ENCODE results near the gene CD3E.
"Not testable (repeated sequence)": the region's sequence is repeated elsewhere in the genome, so short reads cannot be mapped to it uniquely, and the experiment has no call there.

CD3E gene

DNA sequence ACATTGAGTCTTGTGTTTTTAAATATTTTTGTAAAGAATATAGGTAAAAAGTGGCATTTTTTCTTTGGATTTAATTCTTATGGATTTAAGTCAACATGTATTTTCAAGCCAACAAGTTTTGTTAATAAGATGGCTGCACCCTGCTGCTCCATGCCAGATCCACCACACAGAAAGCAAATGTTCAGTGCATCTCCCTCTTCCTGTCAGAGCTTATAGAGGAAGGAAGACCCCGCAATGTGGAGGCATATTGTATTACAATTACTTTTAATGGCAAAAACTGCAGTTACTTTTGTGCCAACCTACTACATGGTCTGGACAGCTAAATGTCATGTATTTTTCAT lies 333 bp upstream of the CD3E start:
- no peak for DNase-seq (ENCODE audit: extremely low read depth, low read depth)
- TF ChIP-seq, protein P1, sequence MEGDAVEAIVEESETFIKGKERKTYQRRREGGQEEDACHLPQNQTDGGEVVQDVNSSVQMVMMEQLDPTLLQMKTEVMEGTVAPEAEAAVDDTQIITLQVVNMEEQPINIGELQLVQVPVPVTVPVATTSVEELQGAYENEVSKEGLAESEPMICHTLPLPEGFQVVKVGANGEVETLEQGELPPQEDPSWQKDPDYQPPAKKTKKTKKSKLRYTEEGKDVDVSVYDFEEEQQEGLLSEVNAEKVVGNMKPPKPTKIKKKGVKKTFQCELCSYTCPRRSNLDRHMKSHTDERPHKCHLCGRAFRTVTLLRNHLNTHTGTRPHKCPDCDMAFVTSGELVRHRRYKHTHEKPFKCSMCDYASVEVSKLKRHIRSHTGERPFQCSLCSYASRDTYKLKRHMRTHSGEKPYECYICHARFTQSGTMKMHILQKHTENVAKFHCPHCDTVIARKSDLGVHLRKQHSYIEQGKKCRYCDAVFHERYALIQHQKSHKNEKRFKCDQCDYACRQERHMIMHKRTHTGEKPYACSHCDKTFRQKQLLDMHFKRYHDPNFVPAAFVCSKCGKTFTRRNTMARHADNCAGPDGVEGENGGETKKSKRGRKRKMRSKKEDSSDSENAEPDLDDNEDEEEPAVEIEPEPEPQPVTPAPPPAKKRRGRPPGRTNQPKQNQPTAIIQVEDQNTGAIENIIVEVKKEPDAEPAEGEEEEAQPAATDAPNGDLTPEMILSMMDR (IDR thresholded peaks at IDR 0.05; ENCODE audit: low read depth, low read length), result no peak

DNA sequence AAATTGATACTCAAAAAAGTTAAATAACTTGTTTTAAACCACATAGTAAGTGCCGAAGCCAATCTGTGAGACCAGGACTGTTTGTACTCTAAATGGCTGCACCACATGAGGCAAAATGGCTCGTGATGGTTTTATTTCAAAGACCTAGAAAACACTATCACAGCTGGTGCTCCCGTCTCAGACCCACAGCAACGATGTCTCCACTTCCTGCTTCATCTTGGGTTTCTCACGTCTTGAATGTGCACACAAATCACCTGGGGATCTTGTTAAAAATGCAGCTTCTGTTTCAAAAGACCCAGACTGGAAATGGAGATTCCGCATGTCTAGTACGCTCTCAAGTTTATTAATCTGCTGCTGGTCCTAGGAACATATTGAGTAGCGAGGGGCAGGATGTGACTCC lies 1.2 kb downstream of the CD3E start:
- no peak for DNase-seq (ENCODE audit: extremely low read depth, low read depth)
- TF ChIP-seq, protein P1 (IDR thresholded peaks at IDR 0.05; ENCODE audit: low read depth, low read length), result no peak

DNA sequence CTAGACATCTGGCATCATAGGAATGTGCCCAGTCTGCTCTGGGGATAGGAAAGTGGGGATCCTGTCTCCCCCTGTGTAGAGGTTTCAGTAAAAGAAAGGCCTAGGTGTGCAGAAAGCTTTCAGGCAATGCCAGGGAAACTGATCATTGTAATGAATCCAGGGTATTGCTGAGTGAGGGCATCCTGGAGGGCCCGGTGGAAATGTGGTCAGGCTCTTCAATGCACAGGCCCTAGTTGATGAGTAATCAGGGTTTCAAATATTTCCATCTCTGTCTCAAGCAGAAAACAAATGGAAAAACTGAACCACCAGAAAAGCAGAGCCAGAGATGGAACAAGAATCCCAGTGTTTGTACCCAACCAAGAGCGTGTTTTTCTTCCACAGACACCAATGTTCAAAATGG lies 2.0 kb downstream of the CD3E start:
- DNase-seq (ENCODE audit: extremely low read depth, low read depth), result no peak
- TF ChIP-seq, protein P1 (IDR thresholded peaks at IDR 0.05; ENCODE audit: low read depth, low read length), result no peak

DNA sequence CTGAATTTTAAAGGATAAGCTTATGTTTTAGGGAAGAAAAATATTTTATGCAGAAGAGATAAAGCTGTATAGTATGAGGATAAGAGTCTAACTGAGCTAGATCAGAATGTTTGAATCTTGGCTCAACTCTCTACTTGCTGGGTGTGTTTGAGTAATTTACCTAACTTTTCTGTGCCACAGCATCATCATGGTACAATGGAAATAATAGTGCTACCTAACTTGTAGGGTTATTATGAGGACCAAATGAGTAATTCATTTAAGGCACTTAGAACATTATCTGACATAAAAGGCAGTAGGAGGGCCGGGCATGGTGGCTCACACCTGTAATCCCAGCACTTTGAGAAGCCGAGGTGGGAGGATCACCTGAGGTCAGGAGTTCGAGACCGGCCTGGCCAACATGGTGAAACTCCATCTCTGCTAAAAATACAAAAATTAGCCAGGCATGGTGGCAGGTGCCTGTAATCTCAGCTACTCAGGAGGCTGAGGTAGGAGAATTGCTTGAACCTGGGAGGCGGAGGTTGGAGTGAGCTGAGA lies 4.5 kb downstream of the CD3E start:
- DNase-seq (ENCODE audit: extremely low read depth, low read depth), result not testable (repeated sequence)

DNA sequence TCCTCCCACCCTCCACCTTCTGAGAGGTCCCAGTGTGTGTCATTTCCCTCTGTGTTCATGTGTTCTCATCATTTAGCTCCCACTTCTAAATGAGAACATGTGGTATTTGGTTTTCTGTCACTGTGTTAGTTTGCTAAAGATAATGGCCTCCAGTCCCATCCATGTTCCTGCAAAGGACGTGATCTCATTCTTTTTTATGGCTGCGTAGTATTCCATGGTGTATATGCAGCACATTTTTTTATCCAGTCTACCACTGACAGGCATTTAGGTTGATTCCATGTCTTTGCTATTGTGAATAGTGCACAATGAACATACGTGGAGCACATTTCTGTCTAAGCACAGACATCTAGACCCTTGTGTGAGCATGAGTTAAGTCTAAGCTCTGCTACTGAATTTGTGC lies 5.7 kb downstream of the CD3E start:
- DNase-seq (ENCODE audit: extremely low read depth, low read depth), result no peak
- TF ChIP-seq, protein P1 (IDR thresholded peaks at IDR 0.05; ENCODE audit: low read depth, low read length), result no peak

DNA sequence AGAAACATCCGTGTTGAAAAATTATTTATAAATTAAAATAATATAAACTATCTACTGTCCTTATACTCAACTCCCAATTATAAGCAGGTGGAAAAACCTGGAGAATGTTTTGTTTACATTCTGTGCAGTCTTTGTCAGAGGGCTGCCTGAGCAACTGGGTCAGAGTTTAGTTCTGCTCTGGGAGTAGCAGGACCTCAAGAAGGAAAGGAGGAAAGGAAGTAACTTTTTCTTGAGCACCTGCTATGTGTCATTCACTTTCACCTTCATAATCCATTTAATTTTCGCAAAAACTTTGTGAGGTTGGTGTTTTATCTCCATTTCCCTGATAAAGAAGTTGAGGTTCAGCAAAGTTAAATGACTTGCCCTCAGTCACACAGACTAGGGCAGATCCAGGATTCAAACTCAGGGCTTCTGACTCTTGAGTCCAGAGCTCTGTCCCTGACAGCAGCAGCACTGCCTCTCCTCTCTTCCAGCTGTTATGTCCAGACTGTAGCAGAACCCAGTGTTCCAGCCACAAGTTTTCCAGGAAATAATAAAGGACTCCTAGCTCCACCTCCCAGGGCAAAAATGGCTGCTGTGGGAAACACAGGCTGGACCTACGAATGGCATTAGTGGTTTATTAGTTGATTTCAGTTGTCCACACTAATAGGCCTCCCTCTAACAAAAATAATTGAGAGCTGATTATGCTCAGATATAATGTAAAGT lies 6.4 kb downstream of the CD3E start:
- DNase-seq (ENCODE audit: extremely low read depth, low read depth), result no peak
- TF ChIP-seq, protein P1 (IDR thresholded peaks at IDR 0.05; ENCODE audit: low read depth, low read length), result no peak

DNA sequence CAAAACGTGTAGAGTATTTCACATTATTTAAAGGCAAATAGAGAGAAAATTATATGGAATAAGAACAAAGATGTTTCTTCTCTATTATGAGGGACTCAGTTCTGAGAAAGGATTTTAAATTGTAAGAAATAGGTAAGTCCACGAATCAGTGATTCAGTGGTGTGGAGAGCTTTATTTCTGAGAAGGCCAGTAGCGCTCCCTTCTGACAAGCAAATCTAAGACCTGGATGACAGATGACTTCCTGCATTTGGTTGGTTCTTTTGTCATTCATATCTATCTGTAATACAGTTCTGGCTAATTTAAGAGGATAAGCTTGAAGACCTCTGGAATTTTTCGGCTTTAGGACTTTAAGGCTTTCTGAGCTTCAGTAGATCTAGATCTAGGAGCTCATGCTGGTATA lies 7.0 kb downstream of the CD3E start:
- TF ChIP-seq, protein P1 (IDR thresholded peaks at IDR 0.05; ENCODE audit: low read depth, low read length), result no peak

DNA sequence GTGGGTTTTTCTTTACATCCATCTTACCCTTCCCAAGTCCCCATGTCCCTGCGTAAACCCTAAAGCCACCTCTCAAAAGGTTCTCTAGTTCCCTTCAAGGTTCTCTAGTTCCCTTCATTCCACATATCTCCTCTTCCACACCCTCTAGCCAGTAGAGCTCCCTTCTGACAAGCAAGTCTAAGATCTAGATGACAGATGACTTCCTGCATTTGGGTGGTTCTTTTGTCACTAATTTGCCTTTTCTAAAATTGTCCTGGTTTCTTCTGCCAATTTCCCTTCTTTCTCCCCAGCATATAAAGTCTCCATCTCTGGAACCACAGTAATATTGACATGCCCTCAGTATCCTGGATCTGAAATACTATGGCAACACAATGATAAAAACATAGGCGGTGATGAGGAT lies 7.8 kb downstream of the CD3E start:
- no peak for DNase-seq (ENCODE audit: extremely low read depth, low read depth)
- TF ChIP-seq, protein P1 (IDR thresholded peaks at IDR 0.05; ENCODE audit: low read depth, low read length), result no peak

More for the DNA sequence above, 7.0 kb downstream of the CD3E start:
- no peak for DNase-seq (ENCODE audit: extremely low read depth, low read depth)
